Subcutaneous abdominal adipose tissue (tissue), 5 donors: ENCODE measurements around the gene HK1.

Source experiments
- H3K27ac ChIP-seq: one replicate; pipeline ENCODE4 v1.7.0; 2013; ENCODE audit warnings: low read depth, mild to moderate bottlenecking, inconsistent platforms, low read length, moderate library complexity
- H3K27me3 ChIP-seq, 5 donors: one replicate each; pipeline ENCODE4 v1.7.0; 2013; ENCODE audit warnings: low read length in 5 of 5, inconsistent platforms in 1 of 5; ENCODE audit not compliant: control insufficient read depth in 5 of 5, insufficient read depth in 4 of 5
- H3K36me3 ChIP-seq, 5 donors: one replicate each; pipeline ENCODE4 v1.7.0; 2013; ENCODE audit warnings: low read length in 5 of 5; ENCODE audit not compliant: control insufficient read depth in 5 of 5, insufficient read depth in 5 of 5
- H3K4me1 ChIP-seq, 5 donors: one replicate each; pipeline ENCODE4 v1.7.0; 2013; ENCODE audit warnings: low read length in 5 of 5, mild to moderate bottlenecking in 3 of 5, moderate library complexity in 1 of 5; ENCODE audit not compliant: control insufficient read depth in 5 of 5, insufficient read depth in 5 of 5
- H3K4me3 ChIP-seq, 5 donors: one replicate each; pipeline ENCODE4 v1.7.0; 2013; ENCODE audit warnings: low read length in 5 of 5, low read depth in 1 of 5
- H3K9ac ChIP-seq, 5 donors: one replicate each; pipeline ENCODE4 v1.7.0; 2013; ENCODE audit warnings: low read length in 5 of 5, mild to moderate bottlenecking in 4 of 5, moderate library complexity in 3 of 5
- H3K9me3 ChIP-seq, 5 donors: one replicate each; pipeline ENCODE4 v1.7.0; 2013; ENCODE audit warnings: low read length in 5 of 5; ENCODE audit not compliant: control insufficient read depth in 5 of 5
- donor health status: healthy.
- donor health status: healthy.
- donor health status: healthy.
- donor health status: healthy.
- donor health status: healthy.

Gene HK1

GRCh38 chr10:69434169-69434568, 155.9 kb downstream of the HK1 start:
- Histone ChIP-seq H3K4me1 (peaks cover 5 to 14% (median 11%) of the 10 kb centered on the region in 5 donors), H3K27me3 (no peaks in the 10 kb centered on the region), H3K9me3 (no peaks in the 10 kb centered on the region), H3K4me3 (no peak overlapping the region), H3K9ac (no peak overlapping the region), H3K36me3 (no peaks in the 10 kb centered on the region), H3K27ac (no peak overlapping the region)

GRCh38 chr10:69434926-69435325, 156.6 kb downstream of the HK1 start:
- H3K9ac ChIP-seq, result no peak overlapping the region
- no peak overlapping the region for H3K27ac ChIP-seq
- H3K4me3 ChIP-seq, result no peak overlapping the region
- H3K4me1 ChIP-seq, result peaks cover 6 to 21% (median 19%) of the 10 kb centered on the region in 5 donors
- no peaks in the 10 kb centered on the region for H3K36me3 ChIP-seq
- H3K9me3 ChIP-seq, result no peaks in the 10 kb centered on the region
- H3K27me3 ChIP-seq, result no peaks in the 10 kb centered on the region

GRCh38 chr10:69435966-69436520, 157.7 kb downstream of the HK1 start:
- H3K36me3 ChIP-seq, result no peaks in the 10 kb centered on the region
- H3K27me3 ChIP-seq, result no peaks in the 10 kb centered on the region
- no peaks in the 10 kb centered on the region for H3K9me3 ChIP-seq
- H3K9ac ChIP-seq, result no peak overlapping the region
- no peak overlapping the region for H3K4me3 ChIP-seq
- peaks cover 6 to 26% (median 20%) of the 10 kb centered on the region in 5 donors for H3K4me1 ChIP-seq
- H3K27ac ChIP-seq, result no peak overlapping the region

- no peak overlapping the region for H3K4me3 ChIP-seq
- no peaks in the 10 kb centered on the region for H3K36me3 ChIP-seq
- peaks cover 6 to 33% (median 20%) of the 10 kb centered on the region in 5 donors for H3K4me1 ChIP-seq
- no peaks in the 10 kb centered on the region for H3K9me3 ChIP-seq
- H3K9ac ChIP-seq, result no peak overlapping the region
- no peak overlapping the region for H3K27ac ChIP-seq
- H3K27me3 ChIP-seq, result no peaks in the 10 kb centered on the region
Measured at GRCh38 chr10:69437321-69438259, 159.3 kb downstream of the HK1 start.

GRCh38 chr10:69438536-69439349, 160.4 kb downstream of the HK1 start:
- peaks cover 6 to 35% (median 20%) of the 10 kb centered on the region in 5 donors for H3K4me1 ChIP-seq
- no peaks in the 10 kb centered on the region for H3K36me3 ChIP-seq
- H3K9me3 ChIP-seq, result no peaks in the 10 kb centered on the region
- peak overlapping the region; percentile 10 for H3K27ac ChIP-seq
- H3K27me3 ChIP-seq, result no peaks in the 10 kb centered on the region
- H3K9ac ChIP-seq, result no peak overlapping the region
- peak overlapping the region in 2 of 5 donors; percentile 6 to 27 for H3K4me3 ChIP-seq

GRCh38 chr10:69439350-69439739, 161.0 kb downstream of the HK1 start:
- H3K27ac ChIP-seq, result no peak overlapping the region
- H3K27me3 ChIP-seq, result no peaks in the 10 kb centered on the region
- peaks cover 6 to 35% (median 20%) of the 10 kb centered on the region in 5 donors for H3K4me1 ChIP-seq
- H3K36me3 ChIP-seq, result no peaks in the 10 kb centered on the region
- H3K9me3 ChIP-seq, result no peaks in the 10 kb centered on the region
- no peak overlapping the region for H3K4me3 ChIP-seq
- no peak overlapping the region for H3K9ac ChIP-seq

GRCh38 chr10:69439813-69440506, 161.7 kb downstream of the HK1 start:
- no peak overlapping the region for H3K4me3 ChIP-seq
- H3K4me1 ChIP-seq, result peaks cover 6 to 35% (median 21%) of the 10 kb centered on the region in 5 donors
- H3K9me3 ChIP-seq, result no peaks in the 10 kb centered on the region
- no peak overlapping the region for H3K27ac ChIP-seq
- H3K36me3 ChIP-seq, result no peaks in the 10 kb centered on the region
- H3K27me3 ChIP-seq, result no peaks in the 10 kb centered on the region
- H3K9ac ChIP-seq, result no peak overlapping the region

GRCh38 chr10:69443354-69443753, 165.1 kb downstream of the HK1 start:
- H3K4me3 ChIP-seq, result no peak overlapping the region
- peaks cover 6 to 44% (median 29%) of the 10 kb centered on the region in 5 donors for H3K4me1 ChIP-seq
- H3K9me3 ChIP-seq, result no peaks in the 10 kb centered on the region
- H3K27ac ChIP-seq, result no peak overlapping the region
- no peaks in the 10 kb centered on the region for H3K36me3 ChIP-seq
- H3K27me3 ChIP-seq, result no peaks in the 10 kb centered on the region
- no peak overlapping the region for H3K9ac ChIP-seq

GRCh38 chr10:69445041-69445440, 166.7 kb downstream of the HK1 start:
- H3K36me3 ChIP-seq, result no peaks in the 10 kb centered on the region
- no peak overlapping the region for H3K4me3 ChIP-seq
- H3K27ac ChIP-seq, result no peak overlapping the region
- peaks cover 7 to 41% (median 22%) of the 10 kb centered on the region in 5 donors for H3K4me1 ChIP-seq
- H3K9ac ChIP-seq, result no peak overlapping the region
- no peaks in the 10 kb centered on the region for H3K27me3 ChIP-seq
- H3K9me3 ChIP-seq, result no peaks in the 10 kb centered on the region
